DOHH2 (cell line): Measurements from ENCODE around the gene DOCK1.

Experiments used
- H3F3A ChIP-seq: fragments of 200-600 bp; sonication (generic), shearing (Covaris generic); 2 replicates; pipeline ENCODE4 v1.6.0; 2016; ENCODE audit warnings: antibody characterized with exemption, mild to moderate bottlenecking; ENCODE audit not compliant: control insufficient read depth, insufficient read depth
- H3K27ac ChIP-seq: fragments of 200-600 bp; sonication (generic); 2 replicates; pipeline ENCODE4 v1.5.1; 2014; ENCODE audit warnings: low read depth, mild to moderate bottlenecking, low read length, moderate library complexity
- H3K27me3 ChIP-seq: fragments of 200-600 bp; sonication (generic); 2 replicates; pipeline ENCODE4 v1.6.1; 2014; ENCODE audit warnings: mild to moderate bottlenecking, low read length, mixed read lengths; ENCODE audit not compliant: control insufficient read depth
- H3K36me3 ChIP-seq: fragments of 200-600 bp; sonication (generic); 2 replicates; pipeline ENCODE4 v1.6.1; 2014; ENCODE audit warnings: mild to moderate bottlenecking, low read length, moderate library complexity, mixed read lengths; ENCODE audit not compliant: control insufficient read depth
- H3K4me1 ChIP-seq: fragments of 200-600 bp; sonication (generic); 2 replicates; pipeline ENCODE4 v1.6.1; 2014; ENCODE audit warnings: mild to moderate bottlenecking, low read length, mixed read lengths; ENCODE audit not compliant: control insufficient read depth
- H3K4me2 ChIP-seq: fragments of 200-600 bp; sonication (generic); 2 replicates; pipeline ENCODE4 v1.6.0; 2014; ENCODE audit warnings: mild to moderate bottlenecking, low read length, moderate library complexity
- H3K4me3 ChIP-seq: fragments of 200-600 bp; sonication (generic); 2 replicates; pipeline ENCODE4 v1.5.1; 2014; ENCODE audit warnings: mild to moderate bottlenecking, low read length, mixed read lengths
- H3K79me2 ChIP-seq: fragments of 200-600 bp; sonication (generic); 2 replicates; pipeline ENCODE4 v1.6.1; 2014; ENCODE audit warnings: mild to moderate bottlenecking, low read length, mixed read lengths; ENCODE audit not compliant: control insufficient read depth
- H3K9me2 ChIP-seq: fragments of 200-600 bp; sonication (generic); replicated peaks from 2 replicates; pipeline ENCODE4 v1.6.1; 2014; ENCODE audit warnings: mild to moderate bottlenecking, low read length, mixed read lengths; ENCODE audit not compliant: control insufficient read depth
- H3K9me3 ChIP-seq: fragments of 200-600 bp; sonication (generic); 2 replicates; pipeline ENCODE4 v1.6.1; 2014; ENCODE audit warnings: antibody characterized with exemption, low read length, mixed read lengths; ENCODE audit not compliant: control insufficient read depth, insufficient read depth
- H4K20me1 ChIP-seq: fragments of 200-600 bp; sonication (generic); 2 replicates; pipeline ENCODE4 v1.6.0; 2014; ENCODE audit warnings: low read depth, mild to moderate bottlenecking, antibody characterized with exemption, low read length, moderate library complexity; ENCODE audit not compliant: control insufficient read depth, insufficient read depth
- CTCF ChIP-seq: fragments of 200-600 bp; sonication (generic); IDR thresholded peaks from one replicate; pipeline ENCODE4 v1.5.1; 2014; ENCODE audit warnings: antibody characterized with exemption, mild to moderate bottlenecking, low read depth, low read length; ENCODE audit not compliant: poor library complexity, severe bottlenecking
- EZH2phosphoT487 ChIP-seq: fragments of 200-600 bp; sonication (generic); IDR thresholded peaks from 2 replicates; pipeline ENCODE4 v1.6.1; 2017; ENCODE audit warnings: borderline replicate concordance, mild to moderate bottlenecking, antibody characterized with exemption, low read length, moderate library complexity, mixed read lengths

DOCK1 gene

GRCh38 chr10:127346604-127347003 lies 441.4 kb downstream of the DOCK1 start:
- no peak overlapping the region for H3K27ac ChIP-seq
- no peaks in the 10 kb centered on the region for H3K79me2 ChIP-seq
- no peak overlapping the region for H3K4me2 ChIP-seq
- H3K9me3 ChIP-seq, result no peaks in the 10 kb centered on the region
- H3F3A ChIP-seq, result no peaks in the 10 kb centered on the region
- H3K4me1 ChIP-seq, result no peaks in the 10 kb centered on the region
- H3K9me2 ChIP-seq, result no peaks in the 10 kb centered on the region
- H3K36me3 ChIP-seq, result no peaks in the 10 kb centered on the region
- H3K27me3 ChIP-seq, result no peaks in the 10 kb centered on the region
- H4K20me1 ChIP-seq, result no peaks in the 10 kb centered on the region
- TF ChIP-seq EZH2phosphoT487, result no peak
- no peak for TF ChIP-seq CTCF
- no peak overlapping the region for H3K4me3 ChIP-seq

GRCh38 chr10:127347202-127347959 lies 442.2 kb downstream of the DOCK1 start:
- no peaks in the 10 kb centered on the region for H3K36me3 ChIP-seq
- no peaks in the 10 kb centered on the region for H3K27me3 ChIP-seq
- H3K4me1 ChIP-seq, result no peaks in the 10 kb centered on the region
- no peaks in the 10 kb centered on the region for H3F3A ChIP-seq
- TF ChIP-seq EZH2phosphoT487 (no peak), CTCF (no peak)
- no peak overlapping the region for H3K4me3 ChIP-seq
- no peaks in the 10 kb centered on the region for H3K9me2 ChIP-seq
- H3K79me2 ChIP-seq, result no peaks in the 10 kb centered on the region
- H3K9me3 ChIP-seq, result no peaks in the 10 kb centered on the region
- no peaks in the 10 kb centered on the region for H4K20me1 ChIP-seq
- no peak overlapping the region for H3K27ac ChIP-seq
- H3K4me2 ChIP-seq, result no peak overlapping the region

GRCh38 chr10:127349737-127350136 lies 444.5 kb downstream of the DOCK1 start:
- TF ChIP-seq EZH2phosphoT487 (no peak), CTCF (no peak)
- no peaks in the 10 kb centered on the region for H3K9me2 ChIP-seq

More at GRCh38 chr10:127349737-127350136, 444.5 kb downstream of the DOCK1 start:
- H3K79me2 ChIP-seq, result no peaks in the 10 kb centered on the region
- no peak overlapping the region for H3K27ac ChIP-seq
- H3K4me1 ChIP-seq, result no peaks in the 10 kb centered on the region
- no peaks in the 10 kb centered on the region for H3K36me3 ChIP-seq
- H3K4me3 ChIP-seq, result no peak overlapping the region
- H3K27me3 ChIP-seq, result no peaks in the 10 kb centered on the region
- H4K20me1 ChIP-seq, result no peaks in the 10 kb centered on the region
- H3K4me2 ChIP-seq, result no peak overlapping the region
- no peaks in the 10 kb centered on the region for H3K9me3 ChIP-seq
- H3F3A ChIP-seq, result no peaks in the 10 kb centered on the region
